Peyer's patch (tissue), 4 donors: ENCODE data around the gene GDF11.

ENCODE experiments used
- CTCF ChIP-seq, 6 experiments: fragments of 450-650 bp in 4 of 6; fragments of 200-600 bp in 2 of 6; sonication (generic) in 1 of 6; IDR thresholded peaks; one replicate each; pipeline ENCODE4 v1.5.1; 2017 to 2019; ENCODE audit warnings: antibody characterized with exemption in 6 of 6, mild to moderate bottlenecking in 3 of 6, moderate library complexity in 1 of 6
- POLR2A ChIP-seq, 2 donors: fragments of 450-650 bp; IDR thresholded peaks; one replicate each; pipeline ENCODE4 v1.5.1; 2017; ENCODE audit warnings: antibody characterized with exemption in 2 of 2, mild to moderate bottlenecking in 2 of 2, moderate library complexity in 2 of 2

GRCh38 chr12:55797550-55797949, 54.6 kb downstream of the GDF11 start:
- TF ChIP-seq CTCF (IDR thresholded peaks at IDR 0.05) = no peak
- TF ChIP-seq POLR2A (IDR thresholded peaks at IDR 0.05) = no peak
